ENCODE measurements around the gene HHAT.

Gene HHAT

GRCh38 chr1:210487021-210487420 lies 158.3 kb downstream of the HHAT start:
- no peak for DNase-seq (ENCODE audit: low spot score)

GRCh38 chr1:210489491-210489890 lies 160.8 kb downstream of the HHAT start:
- DNase-seq (ENCODE audit: low spot score), result no peak

DNA sequence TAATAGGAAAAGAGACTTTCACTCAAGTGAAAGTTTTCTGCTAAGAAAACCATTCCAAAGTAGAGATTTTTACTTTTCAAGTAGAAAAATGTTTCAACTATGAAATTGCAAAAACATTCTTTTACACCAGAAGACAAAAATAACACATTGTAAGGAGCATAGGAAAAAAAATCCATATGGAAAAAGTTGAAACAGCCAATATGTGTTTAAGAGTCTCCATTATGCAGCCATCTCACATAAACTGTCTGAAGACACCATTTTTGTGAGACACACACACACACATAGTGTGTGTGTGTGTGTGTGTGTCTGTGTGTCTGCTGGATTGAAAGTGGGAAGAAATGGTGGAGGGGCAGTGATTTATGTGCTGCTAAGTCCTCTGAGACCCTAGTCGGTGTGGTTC lies 162.1 kb downstream of the HHAT start:
- no peak for DNase-seq (ENCODE audit: low spot score)

GRCh38 chr1:210496063-210496462 lies 167.4 kb downstream of the HHAT start:
- no peak for DNase-seq (ENCODE audit: low spot score)

DNA sequence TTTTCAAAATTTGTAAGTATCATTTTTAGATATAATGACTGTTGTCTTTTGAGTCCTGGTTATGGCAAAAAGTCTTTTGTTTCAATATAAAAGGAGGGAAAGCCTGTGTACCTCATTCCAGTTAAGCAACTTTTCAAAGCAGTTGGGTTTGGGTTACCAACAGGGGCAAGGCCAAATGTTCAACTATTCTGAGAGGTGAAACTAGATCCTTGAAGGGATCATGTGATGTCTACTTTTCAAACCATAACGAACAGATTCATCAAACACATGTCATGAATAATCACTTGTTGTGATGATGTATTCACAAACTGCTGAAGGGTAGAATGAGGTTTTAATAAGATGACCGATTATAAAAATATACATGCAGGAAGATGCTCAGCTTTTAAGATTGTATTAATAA lies 171.3 kb downstream of the HHAT start:
- no peak for DNase-seq (ENCODE audit: low spot score)

- DNase-seq (ENCODE audit: low spot score), result no peak
Measured at GRCh38 chr1:210500831-210501230, 172.1 kb downstream of the HHAT start.

- DNase-seq (ENCODE audit: low spot score), result no peak
Measured at GRCh38 chr1:210504286-210504685, 175.6 kb downstream of the HHAT start.

DNA sequence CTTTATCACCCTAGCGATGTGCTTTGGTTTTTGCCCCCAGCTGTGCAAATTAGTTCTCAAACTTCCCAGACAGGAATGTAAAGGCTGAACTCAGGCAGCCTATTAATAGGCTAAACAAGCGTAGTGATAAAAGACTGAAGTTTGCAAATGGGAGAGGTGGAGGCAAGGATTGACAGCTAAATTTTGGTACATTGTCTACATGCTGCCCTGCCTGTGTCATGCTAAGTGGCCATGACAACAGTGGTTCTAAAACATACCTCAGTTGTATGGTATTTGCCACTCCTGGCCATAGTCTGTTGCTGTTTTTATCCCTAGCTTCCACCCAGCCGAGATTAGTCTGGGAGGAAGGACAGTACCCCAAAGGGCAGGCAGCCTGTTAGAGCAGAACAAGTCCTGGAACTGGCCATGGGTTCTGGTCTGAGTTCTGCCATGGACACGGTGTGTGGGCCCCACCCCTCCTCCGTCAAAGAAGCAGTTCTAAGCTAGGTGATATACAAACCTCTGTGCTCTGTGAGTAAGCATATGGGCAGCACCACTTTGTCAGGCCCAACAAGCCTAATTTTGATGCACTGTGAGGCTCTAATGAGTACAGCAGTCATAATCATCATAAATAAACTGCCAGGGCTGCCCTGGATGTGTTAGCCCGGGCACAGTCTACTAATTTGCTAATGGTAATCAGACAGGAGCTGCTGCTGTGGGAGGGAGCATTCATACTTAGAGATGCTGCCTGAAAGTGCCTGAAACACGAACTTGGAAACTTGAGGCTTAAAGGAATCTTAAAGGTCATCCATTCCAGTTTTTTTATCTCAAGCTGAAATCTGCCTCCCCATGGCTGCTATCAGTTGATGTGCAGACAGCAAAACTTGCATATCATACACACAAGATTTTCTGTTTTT lies 177.1 kb downstream of the HHAT start:
- no peak for DNase-seq (ENCODE audit: low spot score)

DNA sequence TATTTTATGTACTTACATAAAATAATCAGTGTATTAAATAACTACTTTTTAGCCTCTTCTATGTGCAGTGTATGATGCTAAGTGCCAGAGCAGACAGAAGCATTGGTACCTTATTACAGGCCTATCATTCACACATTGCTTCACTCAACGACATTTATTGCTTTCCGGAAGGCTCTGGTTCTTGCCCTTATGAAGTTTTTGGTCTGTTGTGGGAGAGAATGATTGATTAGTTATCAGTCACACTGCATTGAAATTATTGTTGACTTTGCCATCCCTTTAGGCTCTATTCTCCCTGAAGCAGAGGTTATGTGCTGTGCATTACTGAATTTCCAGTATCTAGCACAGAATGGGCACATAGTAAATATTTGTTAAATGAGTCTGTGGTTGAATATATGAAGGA lies 178.0 kb downstream of the HHAT start:
- no peak for DNase-seq (ENCODE audit: low spot score)

DNA sequence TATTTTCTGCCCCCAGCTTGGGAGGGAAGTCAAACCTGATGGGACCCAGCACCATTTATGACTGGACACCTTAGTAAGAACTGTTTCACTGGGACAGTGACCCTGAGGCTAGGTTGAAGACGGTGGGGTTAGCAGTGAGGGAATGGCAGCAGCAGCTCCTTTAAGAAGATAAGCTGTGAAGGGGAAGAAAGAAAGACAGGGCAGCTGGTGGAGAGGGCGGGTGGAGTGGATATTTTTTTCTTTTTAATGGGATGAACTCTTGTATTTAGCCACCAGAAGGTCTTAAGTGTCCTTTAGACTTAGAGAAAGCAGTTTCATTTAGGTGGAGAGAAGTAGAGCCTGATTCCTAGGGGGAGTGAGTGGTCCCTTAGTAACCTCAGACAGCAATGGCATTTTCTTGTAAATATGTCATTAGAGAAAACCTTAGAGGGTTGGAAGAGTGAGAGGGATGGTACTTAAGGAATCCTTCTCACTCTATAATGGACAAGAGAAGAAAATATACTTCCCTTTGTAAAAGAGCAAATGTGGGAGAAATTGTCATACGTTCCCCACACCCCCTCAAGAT lies 187.5 kb downstream of the HHAT start:
- no peak for DNase-seq (ENCODE audit: low spot score)

GRCh38 chr1:210516697-210517459 lies 188.2 kb downstream of the HHAT start:
- DNase-seq (ENCODE audit: low spot score), result no peak

DNA sequence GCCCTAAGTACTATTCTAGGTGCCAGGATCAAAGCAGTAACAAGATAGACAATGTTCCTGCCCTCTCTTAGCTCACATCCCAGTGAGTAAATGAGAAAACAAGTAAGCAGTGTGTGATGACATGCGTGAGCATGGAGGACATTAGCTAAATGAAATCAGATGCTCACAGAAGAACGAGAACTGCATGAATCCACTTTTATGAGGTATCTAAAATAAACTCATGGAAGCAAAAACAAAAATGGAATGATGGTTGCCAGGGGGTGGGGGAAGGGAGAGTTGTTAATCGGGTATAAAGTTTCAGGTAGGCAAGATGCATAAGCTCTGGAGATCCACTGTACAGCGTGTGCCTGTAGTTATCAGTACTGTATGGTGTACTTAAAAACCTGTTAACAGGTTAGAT lies 195.1 kb downstream of the HHAT start:
- no peak for DNase-seq (ENCODE audit: low spot score)

GRCh38 chr1:210525716-210526454 lies 197.2 kb downstream of the HHAT start:
- DNase-seq (ENCODE audit: low spot score), result no peak

GRCh38 chr1:210527091-210527490 lies 198.4 kb downstream of the HHAT start:
- no peak for DNase-seq (ENCODE audit: low spot score)

DNA sequence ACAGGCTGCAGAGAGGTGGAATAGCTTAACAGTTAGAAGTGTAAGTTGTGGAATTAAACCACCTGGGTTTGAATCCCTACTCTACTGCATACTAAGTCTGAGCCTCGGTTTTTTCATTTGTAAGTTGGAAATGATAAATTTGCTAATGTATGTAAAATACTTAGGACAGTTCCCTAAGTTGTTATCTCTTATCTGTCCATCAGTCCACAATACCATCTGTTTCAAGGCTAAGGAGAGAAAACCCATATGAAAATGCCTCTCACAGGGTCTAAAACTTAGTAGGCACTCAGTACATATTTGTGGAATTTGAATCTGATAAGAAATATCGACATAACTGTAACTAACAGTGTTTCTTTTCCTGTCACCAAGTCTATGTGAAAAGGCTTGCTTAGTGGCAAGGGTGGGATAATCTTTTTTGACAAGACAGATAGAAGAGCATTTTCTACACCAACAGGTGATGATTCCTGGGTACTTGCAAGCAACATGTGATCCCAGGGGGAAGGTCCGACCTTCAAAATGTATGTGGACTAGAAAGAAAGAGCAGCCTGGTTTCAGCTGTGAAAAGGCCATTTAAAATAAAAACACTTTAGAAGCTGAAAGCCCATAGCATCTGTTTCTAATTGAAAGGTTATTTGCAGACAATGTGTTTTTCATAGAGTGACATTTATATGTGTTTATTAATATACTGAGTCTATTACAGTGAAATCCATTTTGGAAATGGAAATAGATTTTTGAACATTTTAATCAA lies 202.9 kb downstream of the HHAT start:
- no peak for DNase-seq (ENCODE audit: low spot score)

- no peak for DNase-seq (ENCODE audit: low spot score)
Measured at GRCh38 chr1:210532223-210532598, 203.5 kb downstream of the HHAT start.

DNA sequence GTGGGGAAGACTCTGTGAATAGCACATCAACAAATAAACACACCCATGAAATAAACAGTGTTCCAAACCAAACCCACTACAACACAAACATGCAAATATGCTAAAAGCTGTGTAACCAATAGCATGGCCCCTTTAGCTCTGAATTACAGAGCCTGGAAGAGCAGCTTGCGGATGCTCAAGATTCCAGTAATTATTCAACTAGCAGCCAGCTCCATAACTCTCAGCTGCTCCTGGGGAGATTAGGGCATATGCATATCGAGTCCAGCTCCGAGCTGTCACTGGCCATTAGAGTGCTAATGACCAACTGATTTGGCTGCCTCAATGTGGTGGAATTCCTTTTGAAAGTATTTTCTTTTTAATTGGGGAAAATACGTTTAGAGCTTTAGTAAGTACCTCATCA lies 207.1 kb downstream of the HHAT start:
- DNase-seq (ENCODE audit: low spot score), result no peak

GRCh38 chr1:210536254-210536961 lies 207.7 kb downstream of the HHAT start:
- DNase-seq (ENCODE audit: low spot score), result no peak

DNA sequence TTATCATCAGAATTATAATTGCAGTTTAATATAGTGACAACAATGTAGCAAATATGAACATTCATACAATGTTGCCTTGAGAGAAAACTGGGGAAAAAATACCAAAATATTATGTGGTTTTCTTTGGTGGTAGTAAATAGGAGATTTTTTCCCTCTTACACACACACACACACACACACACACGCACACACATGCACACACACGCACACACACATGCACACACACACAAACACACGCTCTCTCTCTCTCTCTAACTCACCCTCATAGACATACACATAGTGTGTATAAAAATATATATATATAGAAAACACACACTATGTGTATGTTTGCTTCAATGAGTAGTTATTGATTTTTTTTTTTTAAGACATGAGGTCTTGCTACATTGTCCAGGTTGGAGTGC lies 211.6 kb downstream of the HHAT start:
- no peak for DNase-seq (ENCODE audit: low spot score)

GRCh38 chr1:210541680-210542358 lies 213.1 kb downstream of the HHAT start:
- no peak for DNase-seq (ENCODE audit: low spot score)

Measured in HuH-7.5 (cell line).